ENCODE measurements around the gene CDKAL1. TPM values are rescaled to one million over a fixed set of nuclear protein-coding genes. Genes with fewer than 3 reads are reported as not detected.

Gene CDKAL1

GRCh38 chr6:21281366-21281765, 747.1 kb downstream of the CDKAL1 start:
- 21% methylated on average over 1 of the region's 2 CpGs for WGBS
- no peaks in the 10 kb centered on the region for H3K9me3 ChIP-seq (ENCODE audit: control insufficient read depth, low read length)
- H4K91ac ChIP-seq (ENCODE audit: low read length): no peak overlapping the region

More at GRCh38 chr6:21281366-21281765, 747.1 kb downstream of the CDKAL1 start:
- no peak overlapping the region for H2AFZ ChIP-seq (ENCODE audit: low read depth, low read length)
- no peak overlapping the region for H3K4me3 ChIP-seq (ENCODE audit: insufficient read depth in 1 of 2, low read depth in 1 of 2, low read length in 2 of 2)
- H3K79me1 ChIP-seq (replicated peaks; ENCODE audit: low read length, poor library complexity, severe bottlenecking): no peaks in the 10 kb centered on the region
- DNase-seq: peak; percentile 18
- H2BK120ac ChIP-seq (ENCODE audit: low read depth, low read length): no peak overlapping the region
- no peak overlapping the region for H3K4me2 ChIP-seq (ENCODE audit: low read length, poor library complexity, severe bottlenecking)
- no peak overlapping the region for H2BK5ac ChIP-seq (ENCODE audit: low read depth, low read length, poor library complexity, severe bottlenecking)
- no peaks in the 10 kb centered on the region for H3K4me1 ChIP-seq (ENCODE audit: control insufficient read depth, insufficient read depth, low read depth, low read length)
- peak overlapping the region; percentile 6 for H4K8ac ChIP-seq (ENCODE audit: low read length)
- H3K9ac ChIP-seq (ENCODE audit: low read length): no peak overlapping the region
- H3K23ac ChIP-seq (ENCODE audit: low read length in 2 of 2): no peak overlapping the region
- H3K14ac ChIP-seq (ENCODE audit: low read length in 2 of 2): no peak overlapping the region
- H3K18ac ChIP-seq (ENCODE audit: low read depth in 1 of 2, low read length in 2 of 2): no peak overlapping the region
- no peak overlapping the region for H2AK5ac ChIP-seq (ENCODE audit: low read length, severe bottlenecking)
- H3K27me3 ChIP-seq (ENCODE audit: control insufficient read depth in 1 of 2, insufficient read depth in 1 of 2, low read length in 2 of 2): no peaks in the 10 kb centered on the region
- no peak overlapping the region for H3K4ac ChIP-seq (ENCODE audit: low read depth in 1 of 2, low read length in 2 of 2)
- no peak overlapping the region for H3K27ac ChIP-seq (ENCODE audit: low read length, poor library complexity, severe bottlenecking)
- peak overlapping the region in 1 of 2 experiments; percentile 15 for H2BK12ac ChIP-seq (ENCODE audit: low read length in 2 of 2)
- no peaks in the 10 kb centered on the region for H3K36me3 ChIP-seq (ENCODE audit: control insufficient read depth in 1 of 2, insufficient read depth in 2 of 2, low read depth in 1 of 2, low read length in 2 of 2)
- H2BK15ac ChIP-seq (ENCODE audit: low read depth, poor library complexity, severe bottlenecking): peak overlapping the region; percentile 57

Small RNA genes lying within 50 kb of the gene (small RNA-seq; reads per million reads assigned to genes)
- gene RF00019 (ENCODE audit: low read depth) (not detected), gene RNU6-150P (ENCODE audit: low read depth) (not detected)

Measured in mesenchymal stem cell (in vitro differentiated cells and primary cell).